Measurements from ENCODE around the gene SYCP1. TPM values are rescaled to one million over a fixed set of nuclear protein-coding genes. Genes with fewer than 3 reads are reported as not detected.

Gene SYCP1
- total and polyA plus RNA-seq, 10 of the 15 experiments (the other 5 are each of a cell fraction or from before 2014, with no cell fraction given) = not detected

DNA sequence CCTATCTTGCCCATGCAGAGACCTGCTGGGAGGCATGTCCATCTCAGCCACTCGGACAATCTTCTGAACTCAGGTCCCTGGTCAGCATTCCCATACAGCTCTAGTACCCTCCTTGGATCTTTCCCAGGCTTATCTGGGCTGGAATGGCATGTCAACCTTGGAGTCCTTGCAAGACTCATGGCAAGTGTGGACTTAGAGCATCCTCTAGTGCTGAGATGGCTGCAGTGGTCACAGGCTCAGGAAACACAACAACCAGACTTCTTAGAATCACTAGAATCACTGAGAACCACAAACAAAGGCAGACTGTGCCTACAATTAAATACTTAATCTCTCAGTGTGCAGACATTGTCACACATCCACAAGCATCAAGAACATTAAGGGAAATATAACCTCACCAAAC lies 101.9 kb downstream of the SYCP1 start (continued):
- TF ChIP-seq, protein P1, sequence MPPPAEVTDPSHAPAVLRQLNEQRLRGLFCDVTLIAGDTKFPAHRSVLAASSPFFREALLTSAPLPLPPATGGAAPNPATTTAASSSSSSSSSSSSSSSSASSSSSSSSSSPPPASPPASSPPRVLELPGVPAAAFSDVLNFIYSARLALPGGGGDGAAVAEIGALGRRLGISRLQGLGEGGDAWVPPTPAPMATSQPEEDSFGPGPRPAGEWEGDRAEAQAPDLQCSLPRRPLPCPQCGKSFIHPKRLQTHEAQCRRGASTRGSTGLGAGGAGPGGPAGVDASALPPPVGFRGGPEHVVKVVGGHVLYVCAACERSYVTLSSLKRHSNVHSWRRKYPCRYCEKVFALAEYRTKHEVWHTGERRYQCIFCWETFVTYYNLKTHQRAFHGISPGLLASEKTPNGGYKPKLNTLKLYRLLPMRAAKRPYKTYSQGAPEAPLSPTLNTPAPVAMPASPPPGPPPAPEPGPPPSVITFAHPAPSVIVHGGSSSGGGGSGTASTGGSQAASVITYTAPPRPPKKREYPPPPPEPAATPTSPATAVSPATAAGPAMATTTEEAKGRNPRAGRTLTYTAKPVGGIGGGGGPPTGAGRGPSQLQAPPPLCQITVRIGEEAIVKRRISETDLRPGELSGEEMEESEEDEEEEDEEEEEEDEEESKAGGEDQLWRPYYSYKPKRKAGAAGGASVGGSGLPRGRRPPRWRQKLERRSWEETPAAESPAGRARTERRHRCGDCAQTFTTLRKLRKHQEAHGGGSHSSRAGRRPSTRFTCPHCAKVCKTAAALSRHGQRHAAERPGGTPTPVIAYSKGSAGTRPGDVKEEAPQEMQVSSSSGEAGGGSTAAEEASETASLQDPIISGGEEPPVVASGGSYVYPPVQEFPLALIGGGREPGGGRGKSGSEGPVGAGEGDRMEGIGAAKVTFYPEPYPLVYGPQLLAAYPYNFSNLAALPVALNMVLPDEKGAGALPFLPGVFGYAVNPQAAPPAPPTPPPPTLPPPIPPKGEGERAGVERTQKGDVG (CRISPR knock-in tag; IDR thresholded peaks at IDR 0.05) = no peak
- TF ChIP-seq, protein P2, sequence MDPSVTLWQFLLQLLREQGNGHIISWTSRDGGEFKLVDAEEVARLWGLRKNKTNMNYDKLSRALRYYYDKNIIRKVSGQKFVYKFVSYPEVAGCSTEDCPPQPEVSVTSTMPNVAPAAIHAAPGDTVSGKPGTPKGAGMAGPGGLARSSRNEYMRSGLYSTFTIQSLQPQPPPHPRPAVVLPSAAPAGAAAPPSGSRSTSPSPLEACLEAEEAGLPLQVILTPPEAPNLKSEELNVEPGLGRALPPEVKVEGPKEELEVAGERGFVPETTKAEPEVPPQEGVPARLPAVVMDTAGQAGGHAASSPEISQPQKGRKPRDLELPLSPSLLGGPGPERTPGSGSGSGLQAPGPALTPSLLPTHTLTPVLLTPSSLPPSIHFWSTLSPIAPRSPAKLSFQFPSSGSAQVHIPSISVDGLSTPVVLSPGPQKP (IDR thresholded peaks at IDR 0.05; ENCODE audit: low read depth, low read length) = no peak
- no peak for TF ChIP-seq CBX3 (IDR thresholded peaks at IDR 0.05; ENCODE audit: borderline replicate concordance, low read depth)
- peak; percentile 25; the same call in 1 of the 2 replicates for TF ChIP-seq SMC3 (IDR thresholded peaks at IDR 0.05; ENCODE audit: borderline replicate concordance, low read length)

DNA sequence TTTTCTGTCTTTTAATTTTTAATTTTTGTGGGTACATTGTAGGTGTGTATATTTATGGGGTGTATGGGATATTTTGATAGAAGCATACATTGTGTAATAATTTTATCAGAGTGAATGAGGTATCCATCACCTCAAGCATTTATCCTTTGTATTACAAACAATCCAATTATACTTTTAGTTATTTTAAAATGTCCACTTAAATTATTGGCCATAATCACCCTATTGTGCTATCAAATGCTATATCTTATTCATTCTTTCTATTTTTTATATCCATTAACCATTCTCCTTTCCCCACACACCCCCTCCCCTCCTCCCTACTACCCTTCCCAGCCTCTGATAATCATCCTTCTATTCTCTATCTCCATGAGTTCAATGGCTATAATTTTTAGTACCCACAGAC lies 104.8 kb downstream of the SYCP1 start:
- no peak for ATAC-seq
- H3K9me3 ChIP-seq (replicated peaks; ENCODE audit: control insufficient read depth, insufficient read depth, low read length) = no peaks in the 10 kb centered on the region
- no peak overlapping the region for H3K27ac ChIP-seq (ENCODE audit: control insufficient read depth, insufficient read depth)
- H3K27me3 ChIP-seq (replicated peaks in 1 of 2; ENCODE audit: control insufficient read depth in 2 of 2, insufficient read depth in 2 of 2, low read length in 1 of 2) = 0 out of 4 replicates have a peak, but pooled peaks cover 0 to 2% of the 10 kb centered on the region in 2 experiments
- no peaks in the 10 kb centered on the region for H3K4me1 ChIP-seq (ENCODE audit: control insufficient read depth, insufficient read depth, low read length)
- ChIA-PET SMC1A (ENCODE audit: uncharacterized antibody, unreplicated experiment) (no interaction called here), RAD21 (ENCODE audit: unreplicated experiment) (interaction anchor here (0.6 kb wide), 1 partner anchor 456 kb away, joined by 5 read pairs; no protein-coding TSS in a partner anchor), POLR2A (no interaction called here), CTCF (no interaction called here)
- no peak overlapping the region for H3K9ac ChIP-seq (ENCODE audit: control insufficient read depth, insufficient read depth, low read length)
- intact Hi-C loops (cut with micrococcal nuclease; ENCODE audit: unreplicated experiment) = no loop called here
- FAIRE-seq = no peak
- H4K20me1 ChIP-seq (ENCODE audit: control insufficient read depth, insufficient read depth) = no peaks in the 10 kb centered on the region
- no peak overlapping the region for H3K4me2 ChIP-seq (ENCODE audit: control insufficient read depth, insufficient read depth)
- no TSS peak for BruUV-seq (replicated peaks)
- H3K79me2 ChIP-seq (ENCODE audit: control insufficient read depth, insufficient read depth, low read length) = no peaks in the 10 kb centered on the region
- DNase-seq (ENCODE audit: low read depth, low spot score) = no peak
- TF ChIP-seq, protein P3, sequence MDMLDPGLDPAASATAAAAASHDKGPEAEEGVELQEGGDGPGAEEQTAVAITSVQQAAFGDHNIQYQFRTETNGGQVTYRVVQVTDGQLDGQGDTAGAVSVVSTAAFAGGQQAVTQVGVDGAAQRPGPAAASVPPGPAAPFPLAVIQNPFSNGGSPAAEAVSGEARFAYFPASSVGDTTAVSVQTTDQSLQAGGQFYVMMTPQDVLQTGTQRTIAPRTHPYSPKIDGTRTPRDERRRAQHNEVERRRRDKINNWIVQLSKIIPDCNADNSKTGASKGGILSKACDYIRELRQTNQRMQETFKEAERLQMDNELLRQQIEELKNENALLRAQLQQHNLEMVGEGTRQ (IDR thresholded peaks at IDR 0.05; ENCODE audit: borderline replicate concordance, low read depth, low read length) = no peak
- TF ChIP-seq NR2C1 (IDR thresholded peaks at IDR 0.05) (no peak), NFXL1 (IDR thresholded peaks at IDR 0.05; ENCODE audit: borderline replicate concordance) (no peak), NR2F1 (conservative IDR thresholded peaks at IDR 0.05) (no peak), SUPT20H (IDR thresholded peaks at IDR 0.05; ENCODE audit: borderline replicate concordance, control insufficient read depth, low read depth, low read length) (no peak), BHLHE40 (IDR thresholded peaks at IDR 0.05; ENCODE audit: borderline replicate concordance in 1 of 2, low read depth in 2 of 2, low read length in 1 of 2) (no peak), HDAC2 (IDR thresholded peaks at IDR 0.05) (no peak), WRNIP1 (IDR thresholded peaks at IDR 0.05; ENCODE audit: borderline replicate concordance, low read depth, low read length) (no peak), MYB (IDR thresholded peaks at IDR 0.05; ENCODE audit: borderline replicate concordance, low read depth, low read length) (no peak), CHD4 (IDR thresholded peaks at IDR 0.05) (no peak)
- TF ChIP-seq, protein P4, sequence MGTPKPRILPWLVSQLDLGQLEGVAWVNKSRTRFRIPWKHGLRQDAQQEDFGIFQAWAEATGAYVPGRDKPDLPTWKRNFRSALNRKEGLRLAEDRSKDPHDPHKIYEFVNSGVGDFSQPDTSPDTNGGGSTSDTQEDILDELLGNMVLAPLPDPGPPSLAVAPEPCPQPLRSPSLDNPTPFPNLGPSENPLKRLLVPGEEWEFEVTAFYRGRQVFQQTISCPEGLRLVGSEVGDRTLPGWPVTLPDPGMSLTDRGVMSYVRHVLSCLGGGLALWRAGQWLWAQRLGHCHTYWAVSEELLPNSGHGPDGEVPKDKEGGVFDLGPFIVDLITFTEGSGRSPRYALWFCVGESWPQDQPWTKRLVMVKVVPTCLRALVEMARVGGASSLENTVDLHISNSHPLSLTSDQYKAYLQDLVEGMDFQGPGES (IDR thresholded peaks at IDR 0.05) = no peak
- TF ChIP-seq, protein P5, sequence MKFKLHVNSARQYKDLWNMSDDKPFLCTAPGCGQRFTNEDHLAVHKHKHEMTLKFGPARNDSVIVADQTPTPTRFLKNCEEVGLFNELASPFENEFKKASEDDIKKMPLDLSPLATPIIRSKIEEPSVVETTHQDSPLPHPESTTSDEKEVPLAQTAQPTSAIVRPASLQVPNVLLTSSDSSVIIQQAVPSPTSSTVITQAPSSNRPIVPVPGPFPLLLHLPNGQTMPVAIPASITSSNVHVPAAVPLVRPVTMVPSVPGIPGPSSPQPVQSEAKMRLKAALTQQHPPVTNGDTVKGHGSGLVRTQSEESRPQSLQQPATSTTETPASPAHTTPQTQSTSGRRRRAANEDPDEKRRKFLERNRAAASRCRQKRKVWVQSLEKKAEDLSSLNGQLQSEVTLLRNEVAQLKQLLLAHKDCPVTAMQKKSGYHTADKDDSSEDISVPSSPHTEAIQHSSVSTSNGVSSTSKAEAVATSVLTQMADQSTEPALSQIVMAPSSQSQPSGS (IDR thresholded peaks at IDR 0.05; ENCODE audit: low read length) = no peak
- H3K4me3 ChIP-seq = no peak overlapping the region
- H2AFZ ChIP-seq (ENCODE audit: control insufficient read depth, low read depth, low read length) = no peak overlapping the region
- no peaks in the 10 kb centered on the region for H3K36me3 ChIP-seq (ENCODE audit: control insufficient read depth in 2 of 2, insufficient read depth in 2 of 2, low read length in 1 of 2)
- in situ Hi-C loops (cut with MboI) = no loop called here
